Esophagus muscularis mucosa (tissue), 4 donors: ENCODE data around the gene SCGB1C2. TPM values are rescaled to one million over a fixed set of nuclear protein-coding genes. Genes with fewer than 3 reads are reported as not detected.

Experiments used
- DNase-seq: peaks from one replicate; pipeline ENCODE4 v3.0.0-alpha.2; 2017; ENCODE audit errors: extremely low spot score
- H3K27ac ChIP-seq, 4 donors: fragments of 200-600 bp; sonication (generic); replicated peaks in 1 of 4; 1 replicate in 3 of 4; 2 replicates in 1 of 4; pipeline ENCODE4 v1.5.1; 2016 to 2019; ENCODE audit warnings: mild to moderate bottlenecking in 1 of 4
- H3K27me3 ChIP-seq, 4 donors: fragments of 200-600 bp; sonication (generic); one replicate each; pipeline versions ENCODE4 v1.5.1 to v1.6.0; 2016 to 2019
- H3K36me3 ChIP-seq, 4 donors: fragments of 200-600 bp; sonication (generic); one replicate each; pipeline ENCODE4 v1.5.1; 2016 to 2019
- H3K4me1 ChIP-seq, 4 donors: fragments of 200-600 bp; sonication (generic); one replicate each; pipeline ENCODE4 v1.5.1; 2016 to 2019
- H3K4me3 ChIP-seq, 4 donors: fragments of 200-600 bp; sonication (generic); 1 replicate in 2 of 4; 2 replicates in 2 of 4; pipeline ENCODE4 v1.5.1; 2016 to 2019; ENCODE audit warnings: mild to moderate bottlenecking in 4 of 4, moderate library complexity in 1 of 4
- H3K9me3 ChIP-seq, 4 donors: fragments of 200-600 bp; sonication (generic); 1 replicate in 3 of 4; 2 replicates in 1 of 4; pipeline ENCODE4 v1.5.1; 2016 to 2019
- EP300 ChIP-seq: sonication (generic); formaldehyde crosslinking; IDR thresholded peaks from one replicate; pipeline ENCODE4 v1.6.1; 2017; ENCODE audit warnings: antibody characterized with exemption
- POLR2A ChIP-seq: fragments of 450-650 bp; IDR thresholded peaks from one replicate; pipeline ENCODE4 v1.6.1; 2017; ENCODE audit warnings: antibody characterized with exemption, moderate library complexity, mild to moderate bottlenecking, low read depth
- POLR2AphosphoS5 ChIP-seq, 2 donors: sonication (generic); formaldehyde crosslinking; IDR thresholded peaks; one replicate each; pipeline ENCODE4 v1.6.1; 2017; ENCODE audit warnings: antibody characterized with exemption in 2 of 2
- WGBS: methylation state at CpG from one replicate; pipeline ENCODE4 v1.1.5; 2018; 5-methylcytosine and 5-hydroxymethylcytosine counted together
- intact Hi-C: fragments of 100-400 bp; cut with DNase I; formaldehyde crosslinking; loops from one replicate; pipeline ENCODE4 v1.15.1; 2023
- total RNA-seq, 4 donors: library from RNA; depleted of rRNA; stranded (reverse); fragments of >200 nt; gene quantifications; one replicate each; pipeline versions ENCODE4 v1.1.0 to v1.2.1, GENCODE V29; 2016
- TF ChIP-seq, protein P1 (sequence below), 3 experiments: fragments of 200-600 bp in 2 of 3; fragments of 450-650 bp in 1 of 3; sonication (generic) in 2 of 3; IDR thresholded peaks; one replicate each; pipeline ENCODE4 v1.5.1; 2017 to 2019; ENCODE audit warnings: antibody characterized with exemption in 3 of 3, mild to moderate bottlenecking in 2 of 3, moderate library complexity in 1 of 3

The SCGB1C2 gene
- total RNA-seq, 4 donors from 2014 or later: not detected

DNA sequence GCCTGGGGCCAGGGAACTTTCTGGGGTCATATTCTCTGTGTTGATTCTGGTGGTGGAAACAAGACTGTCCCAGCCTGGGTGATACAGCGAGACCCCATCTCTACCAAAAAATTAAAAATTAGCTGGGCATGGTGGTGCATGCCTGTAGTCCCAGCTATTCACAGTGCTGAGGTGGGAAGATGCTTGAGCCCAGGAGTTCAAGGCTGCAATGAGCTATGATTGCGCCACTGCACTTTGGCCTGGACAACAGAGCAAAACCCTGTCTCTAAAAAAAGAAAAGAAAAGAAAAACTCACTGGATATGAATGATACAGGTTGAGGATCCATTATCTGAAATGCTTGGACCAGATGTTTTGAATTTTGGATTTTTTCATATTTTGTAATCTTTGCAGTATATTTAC is 13.6 kb downstream of the SCGB1C2 start:
- Histone ChIP-seq H3K27ac (no peak overlapping the region), H3K4me3 (no peak overlapping the region), H3K27me3 (peaks cover 0 to 8% (median 0%) of the 10 kb centered on the region in 4 donors), H3K4me1 (no peaks in the 10 kb centered on the region), H3K36me3 (peaks cover 0 to 14% (median 3%) of the 10 kb centered on the region in 4 donors), H3K9me3 (no peaks in the 10 kb centered on the region)
- no peak for TF ChIP-seq POLR2AphosphoS5 (IDR thresholded peaks at IDR 0.05)
- TF ChIP-seq, protein P1, sequence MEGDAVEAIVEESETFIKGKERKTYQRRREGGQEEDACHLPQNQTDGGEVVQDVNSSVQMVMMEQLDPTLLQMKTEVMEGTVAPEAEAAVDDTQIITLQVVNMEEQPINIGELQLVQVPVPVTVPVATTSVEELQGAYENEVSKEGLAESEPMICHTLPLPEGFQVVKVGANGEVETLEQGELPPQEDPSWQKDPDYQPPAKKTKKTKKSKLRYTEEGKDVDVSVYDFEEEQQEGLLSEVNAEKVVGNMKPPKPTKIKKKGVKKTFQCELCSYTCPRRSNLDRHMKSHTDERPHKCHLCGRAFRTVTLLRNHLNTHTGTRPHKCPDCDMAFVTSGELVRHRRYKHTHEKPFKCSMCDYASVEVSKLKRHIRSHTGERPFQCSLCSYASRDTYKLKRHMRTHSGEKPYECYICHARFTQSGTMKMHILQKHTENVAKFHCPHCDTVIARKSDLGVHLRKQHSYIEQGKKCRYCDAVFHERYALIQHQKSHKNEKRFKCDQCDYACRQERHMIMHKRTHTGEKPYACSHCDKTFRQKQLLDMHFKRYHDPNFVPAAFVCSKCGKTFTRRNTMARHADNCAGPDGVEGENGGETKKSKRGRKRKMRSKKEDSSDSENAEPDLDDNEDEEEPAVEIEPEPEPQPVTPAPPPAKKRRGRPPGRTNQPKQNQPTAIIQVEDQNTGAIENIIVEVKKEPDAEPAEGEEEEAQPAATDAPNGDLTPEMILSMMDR (IDR thresholded peaks at IDR 0.05): no peak
- TF ChIP-seq EP300: no peak
- TF ChIP-seq POLR2A: no peak
- DNase-seq: no peak
- intact Hi-C loops: no loop called here
- 100% methylated on average over 2 of the region's 2 CpGs for WGBS

- H3K36me3 ChIP-seq: peaks cover 0 to 17% (median 3%) of the 10 kb centered on the region in 4 donors
- H3K27ac ChIP-seq: no peak overlapping the region
- H3K4me1 ChIP-seq: no peaks in the 10 kb centered on the region
- no peak overlapping the region for H3K4me3 ChIP-seq
- intact Hi-C loops: no loop called here
- DNase-seq: no peak
- peaks cover 0 to 13% (median 0%) of the 10 kb centered on the region in 4 donors for H3K27me3 ChIP-seq
- 88% methylated on average over 22 of the region's 26 CpGs for WGBS
- TF ChIP-seq POLR2A: no peak
- no peak for TF ChIP-seq EP300
- no peak for TF ChIP-seq POLR2AphosphoS5 (IDR thresholded peaks at IDR 0.05)
- TF ChIP-seq, protein P1 (IDR thresholded peaks at IDR 0.05): no peak
- no peaks in the 10 kb centered on the region for H3K9me3 ChIP-seq
Measured at GRCh38 chr17:151886-152859, 14.8 kb downstream of the SCGB1C2 start.

DNA sequence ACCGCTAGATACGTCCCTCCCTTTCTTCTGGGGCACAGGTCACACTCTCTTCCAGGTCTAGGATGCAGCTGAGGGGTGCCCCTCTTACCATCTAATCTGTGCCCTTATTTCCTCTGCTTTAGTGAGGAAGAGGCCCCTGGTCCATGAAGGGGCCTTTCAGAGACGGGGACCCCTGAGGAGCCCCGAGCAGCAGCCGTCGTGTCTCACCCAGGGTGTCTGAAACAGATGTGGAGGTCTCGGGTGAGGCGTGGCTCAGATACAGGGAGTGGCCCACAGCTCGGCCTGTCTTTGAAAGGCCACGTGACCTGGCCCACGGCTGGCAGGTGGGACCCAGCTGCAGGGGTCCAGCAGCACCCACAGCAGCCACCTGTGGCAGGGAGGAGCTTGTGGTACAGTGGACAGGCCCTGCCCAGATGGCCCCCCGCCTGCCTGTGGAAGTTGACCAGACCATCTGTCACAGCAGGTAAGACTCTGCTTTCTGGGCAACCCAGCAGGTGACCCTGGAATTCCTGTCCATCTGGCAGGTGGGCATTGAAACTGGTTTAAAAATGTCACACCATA is 15.6 kb downstream of the SCGB1C2 start:
- no peak for TF ChIP-seq POLR2A
- TF ChIP-seq, protein P1 (IDR thresholded peaks at IDR 0.05): no peak
- TF ChIP-seq POLR2AphosphoS5 (IDR thresholded peaks at IDR 0.05): no peak
- no peaks in the 10 kb centered on the region for H3K9me3 ChIP-seq
- peaks cover 0 to 13% (median 0%) of the 10 kb centered on the region in 4 donors for H3K27me3 ChIP-seq
- intact Hi-C loops: no loop called here
- DNase-seq: no peak
- no peaks in the 10 kb centered on the region for H3K4me1 ChIP-seq
- H3K4me3 ChIP-seq: no peak overlapping the region
- 93% methylated on average over 12 of the region's 12 CpGs for WGBS
- H3K27ac ChIP-seq: no peak overlapping the region
- peaks cover 0 to 14% (median 2%) of the 10 kb centered on the region in 4 donors for H3K36me3 ChIP-seq

GRCh38 chr17:153851-154250 is 16.5 kb downstream of the SCGB1C2 start:
- no peak overlapping the region for H3K4me3 ChIP-seq
- intact Hi-C loops: no loop called here
- no peak for DNase-seq
- H3K9me3 ChIP-seq: no peaks in the 10 kb centered on the region
- TF ChIP-seq POLR2AphosphoS5 (IDR thresholded peaks at IDR 0.05) (no peak), EP300 (no peak), POLR2A (no peak)
- TF ChIP-seq, protein P1 (IDR thresholded peaks at IDR 0.05): no peak
- peaks cover 0 to 13% (median 0%) of the 10 kb centered on the region in 4 donors for H3K27me3 ChIP-seq
- peaks cover 0 to 14% (median 0%) of the 10 kb centered on the region in 4 donors for H3K36me3 ChIP-seq
- H3K4me1 ChIP-seq: no peaks in the 10 kb centered on the region
- H3K27ac ChIP-seq: no peak overlapping the region
- 88% methylated on average over 9 of the region's 9 CpGs for WGBS
